Measurements from ENCODE around the gene PTPN7. TPM values are rescaled to one million over a fixed set of nuclear protein-coding genes. Genes with fewer than 3 reads are reported as not detected.

PTPN7 gene
- total and polyA plus RNA-seq, 4 donors, result 0.75 to 7.0 (median 1.7) TPM

DNA sequence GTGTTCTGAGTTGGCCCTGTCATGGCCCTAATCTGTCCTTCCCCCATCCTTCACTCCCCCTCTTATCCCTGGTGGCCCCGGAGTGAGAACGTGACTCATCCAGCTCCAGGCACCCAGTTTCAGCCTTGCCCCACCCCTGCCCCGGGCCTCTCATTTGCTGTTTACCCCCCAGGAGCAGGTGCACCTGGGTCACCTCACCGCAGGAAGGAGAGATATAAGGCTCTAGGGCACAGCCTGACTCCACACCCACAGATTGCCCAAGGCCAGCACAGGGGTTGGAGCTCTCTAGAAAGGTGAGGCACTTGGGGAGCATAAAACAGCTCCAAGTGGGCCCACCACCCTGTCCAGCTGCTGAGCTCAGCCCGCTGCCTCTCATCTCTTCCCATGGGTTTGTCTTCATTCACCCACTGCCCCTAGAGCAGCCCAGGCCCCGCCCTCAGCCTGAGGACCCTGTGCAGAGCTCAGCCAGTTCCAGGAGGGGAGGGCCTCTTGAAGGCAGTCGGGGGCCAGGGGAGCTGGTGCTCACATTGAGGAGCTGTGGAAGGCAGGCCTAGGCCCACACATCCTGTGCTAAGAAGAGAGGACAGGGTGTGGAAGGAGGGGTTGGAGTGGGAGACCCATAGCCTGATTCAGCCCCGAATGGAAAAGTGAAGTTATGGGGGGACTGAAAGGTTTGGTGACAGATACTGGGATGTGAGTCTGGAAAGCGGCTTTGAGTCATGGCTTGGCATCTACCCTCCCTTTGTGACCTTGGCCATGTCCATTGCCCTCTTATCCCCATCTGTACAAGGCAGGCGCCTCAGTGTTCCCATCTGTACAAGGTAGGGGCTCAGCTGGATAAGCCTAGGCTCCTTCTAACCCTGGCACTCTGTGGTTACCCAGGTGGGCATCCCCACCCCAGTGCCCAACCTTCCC is 53.8 kb downstream of the PTPN7 start:
- no peak for DNase-seq (ENCODE audit: low spot score)
- Histone ChIP-seq H3K4me1 (ENCODE audit: control insufficient read depth in 4 of 4, insufficient read depth in 4 of 4, low read length in 3 of 4) (peaks cover 14 to 26% (median 17%) of the 10 kb centered on the region in 4 donors), H3K4me3 (ENCODE audit: low read depth in 1 of 3, low read length in 3 of 3) (no peak overlapping the region), H3K36me3 (ENCODE audit: control insufficient read depth in 4 of 4, insufficient read depth in 3 of 4, low read depth in 1 of 4, low read length in 3 of 4) (no peaks in the 10 kb centered on the region), H3K9ac (ENCODE audit: low read depth in 1 of 2, low read length in 2 of 2) (no peak overlapping the region), H3K27me3 (ENCODE audit: control insufficient read depth in 4 of 4, insufficient read depth in 4 of 4, low read length in 3 of 4) (no peaks in the 10 kb centered on the region), H3K9me3 (ENCODE audit: control insufficient read depth in 4 of 4, low read length in 3 of 4) (no peaks in the 10 kb centered on the region), H3K27ac (ENCODE audit: low read depth in 1 of 2, low read length in 2 of 2) (peak overlapping the region; percentile 16 to 69)
- 73% methylated on average over 10 of the region's 10 CpGs for WGBS
- TF ChIP-seq RXRA (IDR thresholded peaks at IDR 0.05), result no peak
- no peak for TF ChIP-seq GABPA (IDR thresholded peaks at IDR 0.05 in 1 of 2, conservative IDR thresholded peaks at IDR 0.05 in 1 of 2)
- no peak for TF ChIP-seq CTCF (IDR thresholded peaks at IDR 0.05; ENCODE audit: low read depth, low read length, missing input control)
- TF ChIP-seq ZBTB33 (IDR thresholded peaks at IDR 0.05), result no peak
- no peak for TF ChIP-seq SP1 (IDR thresholded peaks at IDR 0.05)
- TF ChIP-seq, protein P1, sequence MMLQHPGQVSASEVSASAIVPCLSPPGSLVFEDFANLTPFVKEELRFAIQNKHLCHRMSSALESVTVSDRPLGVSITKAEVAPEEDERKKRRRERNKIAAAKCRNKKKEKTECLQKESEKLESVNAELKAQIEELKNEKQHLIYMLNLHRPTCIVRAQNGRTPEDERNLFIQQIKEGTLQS (IDR thresholded peaks at IDR 0.05), result no peak
- no peak for TF ChIP-seq FOXA1 (IDR thresholded peaks at IDR 0.05)
- TF ChIP-seq FOXA2 (IDR thresholded peaks at IDR 0.05), result no peak
- no peak for TF ChIP-seq EGR1 (IDR thresholded peaks at IDR 0.05; ENCODE audit: low read depth in 2 of 2)
- TF ChIP-seq YY1 (IDR thresholded peaks at IDR 0.05), result no peak
- no peak for TF ChIP-seq TAF1 (conservative IDR thresholded peaks at IDR 0.05)
- TF ChIP-seq REST (IDR thresholded peaks at IDR 0.05), result no peak
- no peak for TF ChIP-seq HNF4A (conservative IDR thresholded peaks at IDR 0.05)
- no peak for TF ChIP-seq NR2F2 (IDR thresholded peaks at IDR 0.05)
- no peak for TF ChIP-seq MAX (IDR thresholded peaks at IDR 0.05)
- TF ChIP-seq JUND (IDR thresholded peaks at IDR 0.05), result no peak

Data from liver (tissue), 9 donors.